PFSK-1 (cell line): ENCODE measurements around the gene POLR2I. TPM values are rescaled to one million over a fixed set of nuclear protein-coding genes. Genes with fewer than 3 reads are reported as not detected.
A peak's percentile ranks its signal among the peaks of the same experiment; 100 is the strongest.

Experiments used
- FOXP2 ChIP-seq: optimal IDR thresholded peaks from 2 replicates; pipeline ENCODE3; 2011; ENCODE audit warnings: borderline replicate concordance, control low read depth, inconsistent platforms; ENCODE audit not compliant: insufficient read depth; ENCODE audit errors: extremely low read length, extremely low read depth
- POLR2AphosphoS5 ChIP-seq: IDR thresholded peaks from 2 replicates; pipeline ENCODE4 v1.6.1; 2012; ENCODE audit warnings: low read depth, mild to moderate bottlenecking, control low read depth, low read length, moderate library complexity
- REST ChIP-seq, 2 experiments: IDR thresholded peaks; 2 replicates each; pipeline versions ENCODE4 v1.6.1 to v1.8.0; 2011 to 2012; ENCODE audit warnings: low read depth in 2 of 2, low read length in 2 of 2, control low read depth in 1 of 2, inconsistent platforms in 1 of 2, mild to moderate bottlenecking in 1 of 2, moderate library complexity in 1 of 2; ENCODE audit not compliant: insufficient read depth in 1 of 2
- SIN3A ChIP-seq: IDR thresholded peaks from 2 replicates; pipeline ENCODE4 v1.6.1; 2012; ENCODE audit warnings: mild to moderate bottlenecking, low read length, moderate library complexity, borderline replicate concordance; ENCODE audit not compliant: insufficient read depth
- TAF1 ChIP-seq: IDR thresholded peaks from 2 replicates; pipeline ENCODE4 v1.6.1; 2012; ENCODE audit warnings: low read length, control low read depth, borderline replicate concordance; ENCODE audit not compliant: insufficient read depth
- polyA plus RNA-seq: library from polyadenylated mRNA; unstranded; fragments of >200 nt; gene quantifications from one replicate; pipeline ENCODE4 v1.2.1, GENCODE V29; 2012; ENCODE audit warnings: low read depth, missing spikeins; ENCODE audit not compliant: insufficient read length

Gene POLR2I
- 267 TPM for polyA plus RNA-seq

GRCh38 chr19:36114721-36115452, at the start of gene POLR2I:
POLR2I (minus strand) TSS chr19:36114875; CDS start chr19:36114856, 19 bp downstream.
- TF ChIP-seq REST (IDR thresholded peaks at IDR 0.05; ENCODE audit: insufficient read depth in 1 of 2, low read depth in 2 of 2, low read length in 2 of 2) (peak in 1 of 2 experiments; percentile 54; a peak in 1 of 4 replicates), TAF1 (peak; percentile 82; the same call in 1 of the 2 replicates), SIN3A (peak; percentile 93; the same call in 1 of the 2 replicates), FOXP2 (no peak), POLR2AphosphoS5 (peak; percentile 86)

GRCh38 chr19:36163813-36164212, 49.1 kb upstream of the POLR2I start:
- no peak for TF ChIP-seq SIN3A
- TF ChIP-seq FOXP2, result no peak
- TF ChIP-seq POLR2AphosphoS5, result no peak
- no peak for TF ChIP-seq TAF1
- no peak for TF ChIP-seq REST (IDR thresholded peaks at IDR 0.05; ENCODE audit: insufficient read depth in 1 of 2, low read depth in 2 of 2, low read length in 2 of 2)

- TF ChIP-seq SIN3A, result no peak
- no peak for TF ChIP-seq REST (IDR thresholded peaks at IDR 0.05; ENCODE audit: insufficient read depth in 1 of 2, low read depth in 2 of 2, low read length in 2 of 2)
- TF ChIP-seq POLR2AphosphoS5, result no peak
- TF ChIP-seq FOXP2, result no peak
- TF ChIP-seq TAF1, result no peak
Measured at GRCh38 chr19:36160821-36161596, 46.3 kb upstream of the POLR2I start.

- TF ChIP-seq REST (IDR thresholded peaks at IDR 0.05; ENCODE audit: insufficient read depth in 1 of 2, low read depth in 2 of 2, low read length in 2 of 2), result no peak
Measured at GRCh38 chr19:36153126-36153525, 38.5 kb upstream of the POLR2I start.
